CD4-positive, alpha-beta T cell (primary cell): ENCODE results near the gene MYO15B. TPM values are rescaled to one million over a fixed set of nuclear protein-coding genes. Genes with fewer than 3 reads are reported as not detected.

Experiments used
- ATAC-seq: fragments of 200-7000 bp; cut with Tn5 transposase; one replicate; pipeline ENCODE4 v1.10.0; 2022; ENCODE audit warnings: mild to moderate bottlenecking; ENCODE audit not compliant: poor library complexity
- CTCF ChIA-PET: fragments of 350-600 bp; sonication (Branson Sonifier 250); formaldehyde crosslinking; loops from one replicate; lab custom pipeline; 2021; ENCODE audit warnings: antibody characterized with exemption, inconsistent platforms; lab: Charles Lee
- POLR2A ChIA-PET: fragments of 350-600 bp; sonication (Branson Sonifier 250); formaldehyde crosslinking; loops from one replicate; lab custom pipeline; 2021; ENCODE audit warnings: antibody characterized with exemption, inconsistent platforms; lab: Charles Lee
- DNase-seq, 14 experiments: peaks; one replicate each; pipeline ENCODE4 v3.0.0-alpha.2; 2013 to 2020; ENCODE audit warnings: mixed read lengths in 2 of 14
- H3K27ac ChIP-seq, 2 donors: one replicate each; pipeline versions ENCODE4 v1.5.1 to v1.7.0; 2013; ENCODE audit warnings: low read length in 2 of 2, low read depth in 1 of 2, mild to moderate bottlenecking in 1 of 2
- H3K27me3 ChIP-seq, 2 experiments: 1 replicate in 1 of 2; 2 replicates in 1 of 2; pipeline versions ENCODE4 v1.6.1 to v1.7.0; 2013; ENCODE audit warnings: low read length in 2 of 2, control low read depth in 1 of 2, mild to moderate bottlenecking in 1 of 2, moderate library complexity in 1 of 2; ENCODE audit not compliant: insufficient read depth in 2 of 2, control insufficient read depth in 1 of 2
- H3K36me3 ChIP-seq: one replicate; pipeline ENCODE4 v1.6.1; 2013; ENCODE audit warnings: low read length, control low read depth; ENCODE audit not compliant: insufficient read depth
- H3K4me1 ChIP-seq: one replicate; pipeline ENCODE4 v1.6.1; 2013; ENCODE audit warnings: low read length, control low read depth; ENCODE audit not compliant: insufficient read depth
- H3K4me3 ChIP-seq: one replicate; pipeline ENCODE4 v1.5.1; 2013; ENCODE audit warnings: mild to moderate bottlenecking, low read length, moderate library complexity
- H3K9me3 ChIP-seq, 2 experiments: 1 replicate in 1 of 2; 2 replicates in 1 of 2; pipeline versions ENCODE4 v1.6.1 to v1.7.0; 2013; ENCODE audit warnings: low read length in 2 of 2, mild to moderate bottlenecking in 2 of 2, control low read depth in 1 of 2, moderate library complexity in 1 of 2; ENCODE audit not compliant: control insufficient read depth in 1 of 2, insufficient read depth in 1 of 2
- H3K27ac Mint-ChIP-seq: one replicate; pipeline ENCODE4 v1.8.0; 2020; ENCODE audit warnings: mixed read lengths
- H3K27me3 Mint-ChIP-seq: one replicate; pipeline ENCODE4 v1.8.0; 2021; ENCODE audit warnings: mixed read lengths
- H3K36me3 Mint-ChIP-seq: one replicate; pipeline ENCODE4 v1.8.0; 2021; ENCODE audit warnings: low read depth, mixed read lengths
- H3K4me1 Mint-ChIP-seq: one replicate; pipeline ENCODE4 v1.8.0; 2021; ENCODE audit warnings: low read depth, mixed read lengths
- H3K4me3 Mint-ChIP-seq: one replicate; pipeline ENCODE4 v1.8.0; 2020; ENCODE audit warnings: mild to moderate bottlenecking, mixed read lengths
- H3K9me3 Mint-ChIP-seq: one replicate; pipeline ENCODE4 v1.8.0; 2020; ENCODE audit warnings: mixed read lengths
- CTCF ChIP-seq: fragments of 200-600 bp; IDR thresholded peaks from one replicate; pipeline ENCODE4 v1.8.0; 2022; ENCODE audit warnings: antibody characterized with exemption, mild to moderate bottlenecking
- intact Hi-C, 2 experiments: fragments of 100-400 bp; cut with DNase I in 1 of 2; cut with micrococcal nuclease in 1 of 2; formaldehyde crosslinking; loops; one replicate each; pipeline versions ENCODE4 v1.15.1 to v1.9.0; 2023 to 2025; cut with DNase I, micrococcal nuclease
- total RNA-seq, 174 experiments: library from RNA in 2 of 174; stranded (reverse) in 2 of 174; gene quantifications; one replicate each; pipeline ENCODE4 v1.2.3 and lab custom pipeline; 2021 to 2026

The MYO15B gene
- total RNA-seq, 2 experiments from 2014 or later: 202 to 209 TPM

GRCh38 chr17:75632428-75632827 is 44.8 kb downstream of the MYO15B start:
- POLR2A ChIA-PET: interaction anchor here (1.2 to 1.7 kb wide), 3 partner anchors 116 to 223 kb away, joined by 4 to 12 read pairs (median 9); partner anchors contain the start of gene WBP2
- TF ChIP-seq CTCF: no peak
- H3K4me3 ChIP-seq: no peak overlapping the region
- Mint-ChIP-seq H3K36me3 (no peaks in the 10 kb centered on the region), H3K4me3 (no peak overlapping the region), H3K4me1 (peaks cover 13% of the 10 kb centered on the region), H3K27ac (no peak overlapping the region), H3K9me3 (no peaks in the 10 kb centered on the region), H3K27me3 (no peaks in the 10 kb centered on the region)
- H3K27ac ChIP-seq: no peak overlapping the region
- CTCF ChIA-PET: interaction anchor here (0.6 to 3.3 kb wide), 16 partner anchors 9 to 207 kb away, joined by 3 to 78 read pairs (median 4); partner anchors contain the start of genes RECQL5 and SAP30BP
- H3K9me3 ChIP-seq: no peaks in the 10 kb centered on the region
- intact Hi-C loops: no loop called here
- ATAC-seq (no peak), DNase-seq (no peak)
- peaks cover 4% of the 10 kb centered on the region for H3K36me3 ChIP-seq
- peaks cover 17% of the 10 kb centered on the region for H3K4me1 ChIP-seq
- no peaks in the 10 kb centered on the region for H3K27me3 ChIP-seq

- H3K9me3 ChIP-seq: no peaks in the 10 kb centered on the region
- peak; percentile 71 to 91 (median 80) for DNase-seq
- Mint-ChIP-seq H3K36me3 (no peaks in the 10 kb centered on the region), H3K27me3 (no peaks in the 10 kb centered on the region), H3K27ac (no peak within 1 kb of the TSS), H3K4me1 (peaks cover 13% of the 10 kb centered on the region), H3K9me3 (no peaks in the 10 kb centered on the region), H3K4me3 (no peak within 1 kb of the TSS)
- H3K4me1 ChIP-seq: peaks cover 17% of the 10 kb centered on the region
- peaks cover 4% of the 10 kb centered on the region for H3K36me3 ChIP-seq
- ChIA-PET CTCF (interaction anchor here (0.6 to 3.3 kb wide), 17 partner anchors 8 to 208 kb away, joined by 3 to 78 read pairs (median 5); partner anchors contain the start of genes RECQL5 and SAP30BP), POLR2A (interaction anchor here (1.1 to 1.7 kb wide), 5 partner anchors 8 to 222 kb away, joined by 3 to 12 read pairs (median 4); partner anchors contain the start of genes RECQL5, SAP30BP and WBP2)
- no peaks in the 10 kb centered on the region for H3K27me3 ChIP-seq
- no peak within 1 kb of the TSS for H3K27ac ChIP-seq
- intact Hi-C loops: loop anchor here (1.0 kb wide), 3 partner anchors 114 to 207 kb away; no protein-coding TSS in a partner anchor
- peak; percentile 81 for TF ChIP-seq CTCF
- no peak within 1 kb of the TSS for H3K4me3 ChIP-seq
- ATAC-seq: peak; percentile 86
These were observed 45.4 kb downstream of the MYO15B start, which contains the start of gene SMIM5 for GRCh38 chr17:75632863-75633485. TSS of gene SMIM5 (plus strand) at chr17:75633434. CDS start at chr17:75640202, 6,768 bp downstream.

- ATAC-seq (peak; percentile 60), DNase-seq (peak; percentile 27 to 73 (median 50))
- Mint-ChIP-seq H3K9me3 (no peaks in the 10 kb centered on the region), H3K4me3 (no peak overlapping the region), H3K27ac (no peak overlapping the region), H3K27me3 (no peaks in the 10 kb centered on the region), H3K36me3 (no peaks in the 10 kb centered on the region), H3K4me1 (peaks cover 13% of the 10 kb centered on the region)
- intact Hi-C loops: loop anchor here (1.0 kb wide), 3 partner anchors 114 to 207 kb away; no protein-coding TSS in a partner anchor
- H3K27ac ChIP-seq: no peak overlapping the region
- H3K36me3 ChIP-seq: peaks cover 4% of the 10 kb centered on the region
- POLR2A ChIA-PET: interaction anchor here (1.0 to 1.7 kb wide), 6 partner anchors 7 to 221 kb away, joined by 3 to 12 read pairs (median 4); partner anchors contain the start of genes RECQL5, SAP30BP and WBP2
- H3K4me3 ChIP-seq: no peak overlapping the region
- TF ChIP-seq CTCF: peak; percentile 48
- CTCF ChIA-PET: interaction anchor here (0.5 to 3.3 kb wide), 12 partner anchors 10 to 208 kb away, joined by 3 to 78 read pairs (median 6); no protein-coding TSS in a partner anchor
- H3K27me3 ChIP-seq: no peaks in the 10 kb centered on the region
- no peaks in the 10 kb centered on the region for H3K9me3 ChIP-seq
- H3K4me1 ChIP-seq: peaks cover 17% of the 10 kb centered on the region
These were observed 46.1 kb downstream of the MYO15B start for GRCh38 chr17:75633486-75634375.
